22Rv1 (cell line): ENCODE results near the gene PPP2R3A.

Experiments
- H3K27ac ChIP-seq: fragments of 450-650 bp; 2 replicates; pipeline ENCODE4 v1.5.1; 2017
- ZFX ChIP-seq: fragments of 450-650 bp; IDR thresholded peaks from 2 replicates; pipeline ENCODE4 v1.6.1; 2017; ENCODE audit warnings: antibody characterized with exemption, borderline replicate concordance
- TF ChIP-seq, protein P1 (sequence below): fragments of 450-650 bp; IDR thresholded peaks from 2 replicates; pipeline ENCODE4 v1.5.1; 2017; ENCODE audit warnings: mild to moderate bottlenecking

Gene PPP2R3A

GRCh38 chr3:135973841-135974240 lies 8.3 kb downstream of the PPP2R3A start:
- no peak overlapping the region for H3K27ac ChIP-seq
- TF ChIP-seq ZFX = no peak
- TF ChIP-seq, protein P1, sequence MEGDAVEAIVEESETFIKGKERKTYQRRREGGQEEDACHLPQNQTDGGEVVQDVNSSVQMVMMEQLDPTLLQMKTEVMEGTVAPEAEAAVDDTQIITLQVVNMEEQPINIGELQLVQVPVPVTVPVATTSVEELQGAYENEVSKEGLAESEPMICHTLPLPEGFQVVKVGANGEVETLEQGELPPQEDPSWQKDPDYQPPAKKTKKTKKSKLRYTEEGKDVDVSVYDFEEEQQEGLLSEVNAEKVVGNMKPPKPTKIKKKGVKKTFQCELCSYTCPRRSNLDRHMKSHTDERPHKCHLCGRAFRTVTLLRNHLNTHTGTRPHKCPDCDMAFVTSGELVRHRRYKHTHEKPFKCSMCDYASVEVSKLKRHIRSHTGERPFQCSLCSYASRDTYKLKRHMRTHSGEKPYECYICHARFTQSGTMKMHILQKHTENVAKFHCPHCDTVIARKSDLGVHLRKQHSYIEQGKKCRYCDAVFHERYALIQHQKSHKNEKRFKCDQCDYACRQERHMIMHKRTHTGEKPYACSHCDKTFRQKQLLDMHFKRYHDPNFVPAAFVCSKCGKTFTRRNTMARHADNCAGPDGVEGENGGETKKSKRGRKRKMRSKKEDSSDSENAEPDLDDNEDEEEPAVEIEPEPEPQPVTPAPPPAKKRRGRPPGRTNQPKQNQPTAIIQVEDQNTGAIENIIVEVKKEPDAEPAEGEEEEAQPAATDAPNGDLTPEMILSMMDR = no peak

- no peak overlapping the region for H3K27ac ChIP-seq
- no peak for TF ChIP-seq ZFX
- TF ChIP-seq, protein P1 = no peak
These were observed 9.5 kb downstream of the PPP2R3A start for GRCh38 chr3:135975053-135975452.

GRCh38 chr3:135975536-135975935 lies 10.0 kb downstream of the PPP2R3A start:
- TF ChIP-seq, protein P1 = no peak
- TF ChIP-seq ZFX = no peak
- H3K27ac ChIP-seq = no peak overlapping the region

DNA sequence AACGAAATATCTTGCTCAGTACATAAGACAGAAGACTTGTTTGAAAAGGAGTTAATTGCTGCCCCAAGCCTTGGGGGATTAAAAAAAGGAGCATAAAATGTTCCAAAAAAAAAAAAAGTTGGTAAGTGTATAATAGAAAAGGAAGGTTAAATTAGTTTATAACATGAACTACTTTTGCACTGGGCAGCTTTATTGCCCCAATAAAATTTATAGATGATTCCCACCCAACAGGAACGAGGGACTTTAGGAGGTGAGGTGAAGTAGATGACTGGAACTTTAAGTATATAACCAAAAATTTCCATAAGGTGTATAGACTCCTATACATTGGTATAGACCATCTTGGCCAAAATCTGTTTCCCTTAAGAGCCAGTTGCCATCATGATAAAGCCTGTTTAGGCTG lies 14.8 kb downstream of the PPP2R3A start:
- H3K27ac ChIP-seq = no peak overlapping the region
- no peak for TF ChIP-seq ZFX
- TF ChIP-seq, protein P1 = no peak

- TF ChIP-seq, protein P1 = no peak
- no peak for TF ChIP-seq ZFX
- H3K27ac ChIP-seq = no peak overlapping the region
These were observed 16.3 kb downstream of the PPP2R3A start for GRCh38 chr3:135981701-135982403.

- H3K27ac ChIP-seq = no peak overlapping the region
- TF ChIP-seq, protein P1 = no peak
- no peak for TF ChIP-seq ZFX
These were observed 16.9 kb downstream of the PPP2R3A start for GRCh38 chr3:135982404-135982761.

GRCh38 chr3:135982922-135983581 lies 17.5 kb downstream of the PPP2R3A start:
- no peak for TF ChIP-seq ZFX
- TF ChIP-seq, protein P1 = no peak
- no peak overlapping the region for H3K27ac ChIP-seq
